Adrenal gland (tissue), 5 donors: ENCODE data around the gene FAM180A.

Source experiments
- POLR2A ChIP-seq, 2 donors: fragments of 450-650 bp; IDR thresholded peaks; one replicate each; pipeline ENCODE4 v1.6.1; 2017; ENCODE audit warnings: antibody characterized with exemption in 2 of 2, mild to moderate bottlenecking in 2 of 2, moderate library complexity in 1 of 2
- TF ChIP-seq, protein P1 (sequence below), 6 experiments: fragments of 450-650 bp in 4 of 6; fragments of 200-600 bp in 2 of 6; sonication (generic) in 1 of 6; IDR thresholded peaks; 1 replicate in 5 of 6; 2 replicates in 1 of 6; pipeline versions ENCODE4 v1.5.1 to v1.8.0; 2016 to 2021; ENCODE audit warnings: antibody characterized with exemption in 6 of 6, mild to moderate bottlenecking in 2 of 6, moderate library complexity in 1 of 6
- donor health status: DM: no; HTN: no; CAD: no.

DNA sequence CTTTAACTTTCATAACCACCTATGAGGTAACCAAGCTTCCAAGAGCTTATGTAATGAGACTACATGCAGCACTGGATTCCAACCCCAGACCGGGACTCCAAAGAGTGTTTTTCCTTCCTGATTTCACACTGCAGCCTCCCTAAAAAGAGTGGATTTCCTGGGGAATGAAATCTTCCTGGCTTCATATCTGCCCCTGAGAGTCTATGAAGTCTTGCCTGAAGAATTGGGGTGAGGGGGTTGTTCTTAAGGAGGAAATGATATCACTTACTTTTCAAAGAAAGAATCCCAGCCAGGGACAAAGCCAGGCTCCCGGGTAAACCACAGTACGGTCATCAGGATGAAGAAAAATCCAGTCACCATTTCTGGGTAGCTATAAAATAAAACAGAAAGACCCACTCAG, 56.6 kb downstream of the FAM180A start:
- TF ChIP-seq POLR2A (IDR thresholded peaks at IDR 0.05) = no peak
- TF ChIP-seq, protein P1, sequence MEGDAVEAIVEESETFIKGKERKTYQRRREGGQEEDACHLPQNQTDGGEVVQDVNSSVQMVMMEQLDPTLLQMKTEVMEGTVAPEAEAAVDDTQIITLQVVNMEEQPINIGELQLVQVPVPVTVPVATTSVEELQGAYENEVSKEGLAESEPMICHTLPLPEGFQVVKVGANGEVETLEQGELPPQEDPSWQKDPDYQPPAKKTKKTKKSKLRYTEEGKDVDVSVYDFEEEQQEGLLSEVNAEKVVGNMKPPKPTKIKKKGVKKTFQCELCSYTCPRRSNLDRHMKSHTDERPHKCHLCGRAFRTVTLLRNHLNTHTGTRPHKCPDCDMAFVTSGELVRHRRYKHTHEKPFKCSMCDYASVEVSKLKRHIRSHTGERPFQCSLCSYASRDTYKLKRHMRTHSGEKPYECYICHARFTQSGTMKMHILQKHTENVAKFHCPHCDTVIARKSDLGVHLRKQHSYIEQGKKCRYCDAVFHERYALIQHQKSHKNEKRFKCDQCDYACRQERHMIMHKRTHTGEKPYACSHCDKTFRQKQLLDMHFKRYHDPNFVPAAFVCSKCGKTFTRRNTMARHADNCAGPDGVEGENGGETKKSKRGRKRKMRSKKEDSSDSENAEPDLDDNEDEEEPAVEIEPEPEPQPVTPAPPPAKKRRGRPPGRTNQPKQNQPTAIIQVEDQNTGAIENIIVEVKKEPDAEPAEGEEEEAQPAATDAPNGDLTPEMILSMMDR (IDR thresholded peaks at IDR 0.05) = no peak
